HG02642 (cell line): ENCODE results near the gene DUSP10.

Source experiments
- ATAC-seq: cut with Tn5 transposase; IDR thresholded peaks from one replicate; pipeline ENCODE4 v1.9.1; 2021; ENCODE audit warnings: mild to moderate bottlenecking; ENCODE audit not compliant: unreplicated experiment, poor library complexity

Gene DUSP10

GRCh38 chr1:221716713-221717484 lies 25.0 kb downstream of the DUSP10 start:
- no peak for ATAC-seq

- ATAC-seq: no peak
These were observed 26.3 kb downstream of the DUSP10 start for GRCh38 chr1:221715321-221716169.

GRCh38 chr1:221714227-221715152 lies 27.4 kb downstream of the DUSP10 start:
- no peak for ATAC-seq

GRCh38 chr1:221712776-221713431 lies 29.0 kb downstream of the DUSP10 start:
- ATAC-seq: peak; percentile 54

- peak; percentile 51 for ATAC-seq
These were observed 29.6 kb downstream of the DUSP10 start for GRCh38 chr1:221712198-221712684.

GRCh38 chr1:221711656-221712055 lies 30.2 kb downstream of the DUSP10 start:
- no peak for ATAC-seq

- no peak for ATAC-seq
These were observed 30.8 kb downstream of the DUSP10 start for GRCh38 chr1:221711063-221711577.

GRCh38 chr1:221709854-221710253 lies 32.0 kb downstream of the DUSP10 start:
- no peak for ATAC-seq

- ATAC-seq: peak; percentile 46
These were observed 32.9 kb downstream of the DUSP10 start for GRCh38 chr1:221708987-221709386.

- ATAC-seq: peak; percentile 70
These were observed 33.8 kb downstream of the DUSP10 start for GRCh38 chr1:221708076-221708571.

- no peak for ATAC-seq
These were observed 34.9 kb downstream of the DUSP10 start for GRCh38 chr1:221706876-221707582.

- no peak for ATAC-seq
These were observed 35.7 kb downstream of the DUSP10 start for GRCh38 chr1:221706191-221706590.

GRCh38 chr1:221704306-221704705 lies 37.6 kb downstream of the DUSP10 start:
- ATAC-seq: no peak

- ATAC-seq: no peak
These were observed 40.2 kb downstream of the DUSP10 start for GRCh38 chr1:221701570-221702186.

GRCh38 chr1:221700948-221701347 lies 40.9 kb downstream of the DUSP10 start:
- ATAC-seq: no peak

- no peak for ATAC-seq
These were observed 41.4 kb downstream of the DUSP10 start for GRCh38 chr1:221700536-221700935.

GRCh38 chr1:221699978-221700519 lies 41.8 kb downstream of the DUSP10 start:
- ATAC-seq: no peak

GRCh38 chr1:221699577-221699976 lies 42.3 kb downstream of the DUSP10 start:
- no peak for ATAC-seq
